Mesendoderm (in vitro differentiated cells): ENCODE data around the gene CD300A. TPM values are rescaled to one million over a fixed set of nuclear protein-coding genes. Genes with fewer than 3 reads are reported as not detected.

Experiments used
- DNase-seq: peaks from one replicate; pipeline ENCODE4 v3.0.0; 2013
- H2AK5ac ChIP-seq: 2 replicates; pipeline ENCODE4 v1.6.1; 2013; ENCODE audit warnings: low read length, inconsistent platforms
- H2BK120ac ChIP-seq: 2 replicates; pipeline ENCODE4 v1.6.1; 2013; ENCODE audit warnings: low read depth, mild to moderate bottlenecking, low read length, moderate library complexity, mixed read lengths
- H2BK15ac ChIP-seq: replicated peaks from 2 replicates; pipeline ENCODE4 v1.6.1; 2013; ENCODE audit warnings: low read depth, mild to moderate bottlenecking, moderate library complexity
- H2BK5ac ChIP-seq: 2 replicates; pipeline ENCODE4 v1.6.1; 2013; ENCODE audit warnings: low read length, inconsistent platforms
- H3K18ac ChIP-seq: 2 replicates; pipeline ENCODE4 v1.6.1; 2013; ENCODE audit warnings: mild to moderate bottlenecking, low read length, mixed read lengths
- H3K23ac ChIP-seq: one replicate; pipeline ENCODE4 v1.6.1; 2013; ENCODE audit warnings: low read length
- H3K27ac ChIP-seq: 2 replicates; pipeline ENCODE4 v1.5.1; 2013; ENCODE audit warnings: low read depth, mild to moderate bottlenecking, inconsistent platforms, low read length, moderate library complexity
- H3K27me3 ChIP-seq: 2 replicates; pipeline ENCODE4 v1.6.1; 2013; ENCODE audit warnings: low read length, control low read depth, mild to moderate bottlenecking, inconsistent platforms; ENCODE audit not compliant: insufficient read depth, poor library complexity
- H3K36me3 ChIP-seq: 2 replicates; pipeline ENCODE4 v1.6.1; 2013; ENCODE audit warnings: low read length, inconsistent platforms; ENCODE audit not compliant: control insufficient read depth, insufficient read depth
- H3K4ac ChIP-seq: one replicate; pipeline ENCODE4 v1.6.1; 2013; ENCODE audit warnings: low read depth, mild to moderate bottlenecking, low read length, moderate library complexity
- H3K4me1 ChIP-seq: 2 replicates; pipeline ENCODE4 v1.6.1; 2013; ENCODE audit warnings: low read depth, low read length, inconsistent platforms; ENCODE audit not compliant: control insufficient read depth
- H3K4me2 ChIP-seq: 2 replicates; pipeline ENCODE4 v1.6.1; 2013; ENCODE audit warnings: low read length
- H3K4me3 ChIP-seq: 2 replicates; pipeline ENCODE4 v1.5.1; 2013; ENCODE audit warnings: mild to moderate bottlenecking, low read length
- H3K56ac ChIP-seq: one replicate; pipeline ENCODE4 v1.6.1; 2013; ENCODE audit warnings: low read length
- H3K79me1 ChIP-seq: 2 replicates; pipeline ENCODE4 v1.6.1; 2013; ENCODE audit warnings: low read length, inconsistent platforms
- H3K79me2 ChIP-seq: 2 replicates; pipeline ENCODE4 v1.6.1; 2013; ENCODE audit warnings: mild to moderate bottlenecking, low read length; ENCODE audit not compliant: control insufficient read depth, insufficient read depth
- H3K9ac ChIP-seq: 2 replicates; pipeline ENCODE4 v1.6.1; 2013; ENCODE audit warnings: low read length, inconsistent platforms
- H4K5ac ChIP-seq: one replicate; pipeline ENCODE4 v1.6.1; 2013; ENCODE audit warnings: low read length
- H4K8ac ChIP-seq: one replicate; pipeline ENCODE4 v1.6.1; 2013; ENCODE audit warnings: low read depth, mild to moderate bottlenecking, control low read depth, low read length, moderate library complexity
- WGBS: extraction: QIAGEN DNeasy Blood & Tissue Kit; methylation state at CpG from one replicate; pipeline ENCODE4 v1.1.7; 2013; ENCODE audit warnings: low lambda C conversion rate, missing lambda C conversion rate; ENCODE audit not compliant: insufficient coverage; ENCODE audit errors: extremely low coverage; 5-methylcytosine and 5-hydroxymethylcytosine counted together
- polyA plus RNA-seq, 2 experiments: library from polyadenylated mRNA; stranded (reverse); fragments of 200-250 nt; gene quantifications; one replicate each; pipeline ENCODE4 v1.2.3, GENCODE V29; 2013

The CD300A gene
- polyA plus RNA-seq (2013, experiment 1 of 2) = 0.03 TPM
- polyA plus RNA-seq (2013, experiment 2 of 2) = 0.03 TPM

GRCh38 chr17:74466111-74466827 is at the start of gene CD300A:
Gene CD300A (plus strand): TSS chr17:74466634. CDS start chr17:74466704, 70 bp downstream.
- Histone ChIP-seq H4K5ac (no peak within 1 kb of the TSS), H3K4me2 (peak within 1 kb of the TSS; percentile 75), H3K27me3 (peaks cover 8% of the 10 kb centered on the region), H3K9ac (peak within 1 kb of the TSS; percentile 6), H3K56ac (peak within 1 kb of the TSS; percentile 64), H3K18ac (no peak within 1 kb of the TSS), H2BK120ac (no peak within 1 kb of the TSS), H3K4me3 (no peak within 1 kb of the TSS), H2BK15ac (no peak within 1 kb of the TSS), H3K27ac (no peak within 1 kb of the TSS), H3K4me1 (no peaks in the 10 kb centered on the region), H3K23ac (peak within 1 kb of the TSS; percentile 24), H3K79me1 (no peaks in the 10 kb centered on the region), H3K79me2 (no peaks in the 10 kb centered on the region), H2AK5ac (no peak within 1 kb of the TSS), H3K36me3 (no peaks in the 10 kb centered on the region), H2BK5ac (no peak within 1 kb of the TSS), H3K4ac (no peak within 1 kb of the TSS), H4K8ac (no peak within 1 kb of the TSS)
- no peak for DNase-seq
- WGBS = no CpG with 5 or more reads among the region's 25 CpGs

GRCh38 chr17:74417178-74418045 is 49.0 kb upstream of the CD300A start:
- no peak overlapping the region for H2BK5ac ChIP-seq
- H4K5ac ChIP-seq = no peak overlapping the region
- H3K4me3 ChIP-seq = no peak overlapping the region
- H3K23ac ChIP-seq = no peak overlapping the region
- no peak overlapping the region for H2AK5ac ChIP-seq
- no peaks in the 10 kb centered on the region for H3K36me3 ChIP-seq
- no peak overlapping the region for H4K8ac ChIP-seq
- peak; percentile 48 for DNase-seq
- no peaks in the 10 kb centered on the region for H3K4me1 ChIP-seq
- H3K4me2 ChIP-seq = no peak overlapping the region
- WGBS = no CpG with 5 or more reads among the region's 12 CpGs
- no peak overlapping the region for H3K9ac ChIP-seq
- H3K79me2 ChIP-seq = no peaks in the 10 kb centered on the region
- no peak overlapping the region for H3K4ac ChIP-seq
- no peak overlapping the region for H2BK120ac ChIP-seq
- H3K56ac ChIP-seq = peak overlapping the region; percentile 22
- no peak overlapping the region for H3K18ac ChIP-seq
- H3K79me1 ChIP-seq = no peaks in the 10 kb centered on the region
- no peak overlapping the region for H2BK15ac ChIP-seq
- no peaks in the 10 kb centered on the region for H3K27me3 ChIP-seq
- H3K27ac ChIP-seq = no peak overlapping the region

- 100% methylated on average over 2 of the region's 10 CpGs for WGBS
- H3K23ac ChIP-seq = no peak overlapping the region
- no peak overlapping the region for H3K18ac ChIP-seq
- no peak overlapping the region for H4K5ac ChIP-seq
- no peaks in the 10 kb centered on the region for H3K79me1 ChIP-seq
- H3K4me3 ChIP-seq = no peak overlapping the region
- H3K79me2 ChIP-seq = no peaks in the 10 kb centered on the region
- H3K4me2 ChIP-seq = no peak overlapping the region
- H3K56ac ChIP-seq = no peak overlapping the region
- no peak overlapping the region for H4K8ac ChIP-seq
- no peak overlapping the region for H2AK5ac ChIP-seq
- H3K4ac ChIP-seq = no peak overlapping the region
- no peak overlapping the region for H2BK15ac ChIP-seq
- no peaks in the 10 kb centered on the region for H3K36me3 ChIP-seq
- H2BK120ac ChIP-seq = no peak overlapping the region
- H3K9ac ChIP-seq = no peak overlapping the region
- no peaks in the 10 kb centered on the region for H3K4me1 ChIP-seq
- no peaks in the 10 kb centered on the region for H3K27me3 ChIP-seq
- no peak overlapping the region for H2BK5ac ChIP-seq
- DNase-seq = no peak
- H3K27ac ChIP-seq = no peak overlapping the region
These were observed 46.5 kb upstream of the CD300A start for GRCh38 chr17:74419928-74420411.

GRCh38 chr17:74424117-74424516 is 42.3 kb upstream of the CD300A start:
- no peak for DNase-seq
- no peak overlapping the region for H3K4me2 ChIP-seq
- H3K23ac ChIP-seq = no peak overlapping the region

GRCh38 chr17:74424657-74425056 is 41.8 kb upstream of the CD300A start:
- Histone ChIP-seq H2AK5ac (no peak overlapping the region), H2BK15ac (no peak overlapping the region), H4K8ac (no peak overlapping the region), H3K27me3 (no peaks in the 10 kb centered on the region), H3K4me1 (peaks cover 5% of the 10 kb centered on the region), H3K36me3 (no peaks in the 10 kb centered on the region), H3K4ac (no peak overlapping the region), H3K27ac (no peak overlapping the region), H2BK5ac (no peak overlapping the region), H2BK120ac (no peak overlapping the region), H3K56ac (no peak overlapping the region), H3K79me2 (no peaks in the 10 kb centered on the region), H3K4me3 (no peak overlapping the region), H4K5ac (no peak overlapping the region), H3K9ac (no peak overlapping the region), H3K23ac (no peak overlapping the region), H3K79me1 (no peaks in the 10 kb centered on the region), H3K4me2 (no peak overlapping the region), H3K18ac (no peak overlapping the region)
- WGBS = no CpG with 5 or more reads among the region's 14 CpGs
- no peak for DNase-seq

More at GRCh38 chr17:74424117-74424516, 42.3 kb upstream of the CD300A start:
- Histone ChIP-seq H2BK120ac (no peak overlapping the region), H3K56ac (no peak overlapping the region), H3K36me3 (no peaks in the 10 kb centered on the region), H3K4me3 (no peak overlapping the region), H2BK15ac (no peak overlapping the region), H3K4ac (no peak overlapping the region), H3K9ac (no peak overlapping the region), H3K79me1 (no peaks in the 10 kb centered on the region), H3K18ac (no peak overlapping the region), H3K27ac (no peak overlapping the region), H3K79me2 (no peaks in the 10 kb centered on the region), H4K8ac (no peak overlapping the region), H3K4me1 (peaks cover 5% of the 10 kb centered on the region), H4K5ac (no peak overlapping the region), H2AK5ac (no peak overlapping the region), H3K27me3 (no peaks in the 10 kb centered on the region), H2BK5ac (no peak overlapping the region)
- WGBS = no CpG with 5 or more reads among the region's 7 CpGs
